ENCODE results near the gene TOX2. TPM values are rescaled to one million over a fixed set of nuclear protein-coding genes. Genes with fewer than 3 reads are reported as not detected.

The TOX2 gene
- total RNA-seq, 1 experiment from 2014 or later, result 0.83 TPM

DNA sequence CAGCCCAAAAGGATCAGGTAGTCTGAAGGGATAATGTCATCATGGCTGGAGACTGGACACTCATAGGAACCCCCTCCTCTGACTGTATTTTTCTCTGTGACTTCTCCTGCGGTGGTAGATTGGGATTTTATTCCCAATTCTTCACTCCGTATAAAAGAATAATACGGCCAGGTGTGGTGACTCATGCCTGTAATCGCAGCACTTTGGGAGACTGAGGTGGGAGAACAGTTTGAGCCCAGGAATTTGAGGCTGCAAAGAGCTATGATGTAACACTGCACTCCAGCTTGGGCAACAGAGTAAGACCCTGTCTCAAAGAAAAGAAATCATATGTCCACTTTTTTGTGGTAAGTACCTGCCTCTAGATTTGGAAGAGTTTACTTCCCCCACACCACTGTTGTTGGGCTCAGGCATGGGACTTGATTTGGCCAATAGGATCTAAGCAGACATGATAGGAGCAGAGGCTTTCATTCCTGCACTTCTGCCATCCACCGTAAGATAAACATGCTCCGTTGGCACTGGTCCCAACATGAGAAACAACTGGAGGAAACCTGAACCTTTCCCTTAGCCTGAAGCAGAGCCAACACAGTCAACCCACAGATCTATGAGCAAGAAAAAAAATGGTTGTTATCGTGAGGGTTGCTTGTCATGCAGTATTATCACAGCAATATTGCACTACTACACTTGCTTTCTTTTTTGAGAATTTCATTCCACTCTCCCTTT, 190.3 kb downstream of the TOX2 start:
- DNase-seq (ENCODE audit: low spot score), result peak; percentile 90

GRCh38 chr20:44106615-44107014, 192.0 kb downstream of the TOX2 start:
- DNase-seq (ENCODE audit: low spot score), result no peak

GRCh38 chr20:44109951-44110361, 195.3 kb downstream of the TOX2 start:
- no peak for DNase-seq (ENCODE audit: low spot score)

GRCh38 chr20:44110816-44111568, 196.3 kb downstream of the TOX2 start:
- DNase-seq (ENCODE audit: low spot score), result no peak

DNA sequence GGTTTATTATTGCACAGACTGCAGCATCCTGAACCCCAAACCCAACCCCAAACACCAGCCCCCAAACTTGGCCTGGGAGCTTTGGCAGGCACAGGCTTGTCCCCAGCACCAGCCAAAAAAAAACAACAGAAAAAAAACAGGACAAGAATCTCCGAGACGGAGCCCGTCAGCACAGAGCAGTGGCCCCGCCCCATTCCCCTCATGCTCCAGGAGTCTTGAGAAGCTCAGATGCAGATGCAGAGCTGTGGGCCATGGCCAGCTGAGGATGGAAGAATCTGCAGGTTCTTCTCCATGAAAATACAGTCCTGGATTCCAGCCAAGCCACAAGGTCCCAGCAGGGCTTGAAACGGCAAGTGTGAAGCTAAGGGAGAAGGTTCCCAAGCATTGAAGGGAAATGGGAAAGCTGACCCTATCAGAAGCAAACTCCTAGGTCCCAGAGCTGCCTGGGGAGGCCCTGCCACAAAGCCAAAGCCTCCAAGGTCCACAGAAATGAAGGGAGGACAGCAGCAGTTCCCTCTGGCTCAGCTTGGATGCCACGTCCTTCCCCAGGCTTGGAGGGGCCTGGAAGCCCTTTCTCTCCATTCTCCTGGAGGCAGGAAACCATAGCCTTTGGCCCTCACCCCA, 197.2 kb downstream of the TOX2 start:
- peak; percentile 21 for DNase-seq (ENCODE audit: low spot score)

DNA sequence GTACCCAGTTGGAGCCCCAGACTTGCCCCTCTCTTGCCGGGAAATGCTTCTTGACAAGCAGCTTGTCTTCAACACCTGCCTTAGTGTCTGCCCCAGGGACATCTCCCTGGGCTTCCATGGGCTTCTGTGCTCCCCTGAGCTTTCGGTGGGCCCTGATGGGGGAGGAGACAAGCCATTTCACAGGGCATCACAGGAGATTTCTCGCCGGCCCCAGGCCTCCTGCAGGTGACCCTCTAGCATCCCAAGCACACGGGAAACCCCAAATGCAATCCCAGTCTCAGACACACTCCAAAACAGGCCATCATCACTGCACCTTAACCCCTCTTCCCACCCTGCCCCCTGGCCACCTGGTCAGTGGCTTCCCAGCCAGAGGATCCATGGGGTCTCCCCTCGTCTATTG, 197.8 kb downstream of the TOX2 start:
- no peak for DNase-seq (ENCODE audit: low spot score)

DNA sequence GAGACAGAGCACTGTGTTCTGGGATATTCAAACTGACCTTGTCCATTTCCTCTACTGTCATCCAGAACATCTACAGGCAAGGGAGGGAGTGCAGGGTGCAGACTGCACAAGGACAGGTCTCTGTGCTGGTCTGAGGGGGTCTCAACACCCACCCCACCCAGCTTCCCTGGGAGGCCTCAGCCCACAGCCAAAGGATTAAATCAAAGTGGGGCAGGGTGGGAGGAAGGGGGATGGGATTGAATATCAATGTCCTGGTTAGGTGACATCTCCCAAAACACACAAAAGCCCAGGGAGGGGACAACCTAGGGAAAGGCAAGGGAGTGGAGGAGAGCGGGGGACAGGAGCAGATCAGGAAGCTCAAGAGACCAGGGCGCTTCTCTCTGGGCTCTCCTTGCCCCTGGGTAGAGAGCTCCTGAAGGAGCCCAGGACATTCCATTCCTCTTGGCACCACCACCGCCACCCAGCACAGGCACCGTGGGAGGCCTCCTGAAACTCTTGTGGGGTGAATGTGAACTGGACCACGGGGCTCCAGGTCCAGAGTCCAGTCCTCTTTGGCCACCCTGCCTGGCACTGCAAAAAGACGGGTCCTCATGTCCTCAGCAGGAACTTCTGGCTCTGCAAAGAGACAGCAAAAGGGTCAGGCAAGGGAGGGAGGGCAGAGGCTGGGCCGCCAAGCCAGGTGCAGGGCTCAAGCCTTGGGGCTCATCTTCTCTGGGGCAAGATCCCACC, 198.4 kb downstream of the TOX2 start:
- DNase-seq (ENCODE audit: low spot score), result no peak

DNA sequence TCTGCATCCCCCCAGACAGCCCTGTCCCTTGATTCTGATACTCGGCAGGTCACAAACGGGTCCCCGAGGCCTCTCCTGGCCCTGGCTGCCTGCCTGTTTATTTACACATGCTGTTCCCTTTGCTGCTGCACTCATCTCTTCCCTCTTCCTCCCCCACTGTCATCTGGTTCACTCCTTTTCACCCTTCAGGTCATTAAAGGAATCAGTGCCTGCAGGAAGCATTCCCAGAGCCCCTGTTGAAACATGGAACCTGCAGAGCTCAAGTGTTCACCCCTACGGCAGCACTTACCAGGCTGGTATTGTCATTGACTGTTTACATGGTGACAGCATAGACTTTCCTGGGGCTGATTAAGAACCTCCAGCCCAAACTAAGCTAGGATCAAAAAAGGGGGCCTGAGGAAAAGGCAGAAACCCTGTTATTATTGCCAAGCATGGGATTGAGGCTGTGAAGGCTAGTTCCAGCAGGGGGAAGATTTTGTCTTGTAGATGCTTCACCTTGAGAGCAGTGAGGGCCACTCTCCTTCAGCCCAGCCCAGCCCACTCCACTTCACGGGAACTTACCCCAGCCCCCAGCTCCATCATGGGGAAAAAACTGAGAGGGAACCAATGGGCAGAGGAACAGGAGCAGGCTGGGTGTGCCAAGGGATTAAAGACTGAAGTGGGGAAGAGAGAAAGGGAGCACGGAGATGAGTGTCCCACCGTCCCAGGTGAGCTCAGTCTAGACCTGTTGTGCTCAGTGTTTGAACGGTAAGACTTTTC, 199.1 kb downstream of the TOX2 start:
- no peak for DNase-seq (ENCODE audit: low spot score)

GRCh38 chr20:44115181-44115580, 200.5 kb downstream of the TOX2 start:
- DNase-seq (ENCODE audit: low spot score), result no peak

GRCh38 chr20:44115762-44116644, 201.4 kb downstream of the TOX2 start:
- DNase-seq (ENCODE audit: low spot score), result no peak

GRCh38 chr20:44117296-44118184, 202.9 kb downstream of the TOX2 start:
- no peak for DNase-seq (ENCODE audit: low spot score)

- DNase-seq (ENCODE audit: low spot score), result no peak
Observed at GRCh38 chr20:44118185-44119033, 203.8 kb downstream of the TOX2 start.

Other genes with a start within 250 kb of the TOX2 start
- 21.3 and 40.8 TPM in 2 replicates for gene MYBL2, start 247.7 kb upstream of the TOX2 start, total RNA-seq (2014; rRNA removed; shearing (Covaris generic))
- gene GTSF1L, start 187.8 kb upstream of the TOX2 start, total RNA-seq (2014; rRNA removed; shearing (Covaris generic)), result not detected in 2 replicates